Left ventricle myocardium superior (tissue), 1 donor: ENCODE measurements around the gene DPP6. TPM values are rescaled to one million over a fixed set of nuclear protein-coding genes. Genes with fewer than 3 reads are reported as not detected.
"Not testable (repeated sequence)": the region's sequence is repeated elsewhere in the genome, so short reads cannot be mapped to it uniquely, and the experiment has no call there.

Experiments
- ATAC-seq: fragments of 200-7000 bp; cut with Tn5 transposase; one replicate; pipeline ENCODE4 v1.9.1; 2020; ENCODE audit warnings: mild to moderate bottlenecking, moderate library complexity
- DNase-seq: peaks from one replicate; pipeline ENCODE4 v3.0.0-alpha.2; 2020
- intact Hi-C: fragments of 100-400 bp; cut with micrococcal nuclease; formaldehyde crosslinking; loops from one replicate; pipeline ENCODE4 v1.11.0; 2022
- total RNA-seq: library from RNA; stranded (reverse); fragmentation: NEBNext Ultra II Directional; extraction: Animal tissue kit (Norgen Biotek cat#: 25700); gene quantifications from one replicate; pipeline ENCODE4 v1.2.1, GENCODE V29; 2021
- donor health status: DM: no; HTN: yes; CAD: no; lungs with severe emphysema.

Gene DPP6
- total RNA-seq, 1 donor from 2014 or later: not detected

DNA sequence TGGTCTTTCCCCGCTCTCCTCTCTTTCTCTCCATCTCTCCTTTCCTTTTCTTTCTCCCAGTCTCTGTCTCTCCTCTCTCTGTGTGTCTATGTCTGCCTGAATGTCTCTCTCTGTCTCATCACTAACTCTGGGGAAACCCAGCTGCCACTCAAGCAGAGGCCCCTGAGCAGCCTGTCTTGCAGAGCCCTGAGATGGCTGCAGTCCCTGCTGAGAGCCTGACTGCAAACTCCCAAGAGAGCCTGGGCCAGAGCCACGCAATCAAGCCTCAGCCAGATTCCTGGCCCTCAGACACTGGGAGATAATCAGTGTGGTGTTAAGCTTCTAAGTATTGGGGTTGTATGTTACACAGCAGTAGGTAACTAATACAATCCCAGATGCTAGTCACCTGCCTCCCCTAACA, 859.2 kb downstream of the DPP6 start:
- intact Hi-C loops: no loop called here

DNA sequence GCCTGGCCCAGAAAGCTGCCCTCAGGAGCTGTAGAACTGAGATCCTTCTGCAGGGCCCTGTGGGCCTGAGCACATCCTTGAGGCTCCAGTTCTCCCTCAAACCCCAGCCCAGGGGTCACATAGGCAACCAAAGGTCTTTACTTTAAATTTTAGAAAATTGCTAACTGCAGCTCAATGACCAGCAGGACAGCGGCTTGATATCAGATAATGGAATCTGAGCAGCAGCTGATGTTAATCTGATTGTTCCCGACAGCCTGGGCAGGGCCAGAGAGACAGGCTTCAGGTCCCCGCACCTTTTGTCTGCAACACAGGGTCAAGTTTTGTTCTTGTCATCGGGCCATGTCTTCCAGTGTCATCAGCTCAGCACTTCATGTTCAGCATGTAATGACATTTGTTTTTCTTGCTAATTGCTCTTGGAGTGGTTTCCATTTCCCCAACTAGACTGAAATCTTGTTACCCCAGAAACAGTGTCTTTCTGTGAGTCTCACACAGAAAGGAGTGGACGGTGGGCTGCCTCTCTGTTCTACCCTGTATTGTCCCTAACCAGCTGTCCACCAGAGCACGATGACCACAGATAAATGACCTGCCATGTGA, 859.8 kb downstream of the DPP6 start:
- intact Hi-C loops: no loop called here
- no peak for DNase-seq
- no peak for ATAC-seq

More for the DNA sequence above, 859.2 kb downstream of the DPP6 start:
- DNase-seq: no peak
- ATAC-seq: no peak

GRCh38 chr7:154912871-154913637, 860.9 kb downstream of the DPP6 start:
- no peak for ATAC-seq
- DNase-seq: no peak
- intact Hi-C loops: no loop called here

DNA sequence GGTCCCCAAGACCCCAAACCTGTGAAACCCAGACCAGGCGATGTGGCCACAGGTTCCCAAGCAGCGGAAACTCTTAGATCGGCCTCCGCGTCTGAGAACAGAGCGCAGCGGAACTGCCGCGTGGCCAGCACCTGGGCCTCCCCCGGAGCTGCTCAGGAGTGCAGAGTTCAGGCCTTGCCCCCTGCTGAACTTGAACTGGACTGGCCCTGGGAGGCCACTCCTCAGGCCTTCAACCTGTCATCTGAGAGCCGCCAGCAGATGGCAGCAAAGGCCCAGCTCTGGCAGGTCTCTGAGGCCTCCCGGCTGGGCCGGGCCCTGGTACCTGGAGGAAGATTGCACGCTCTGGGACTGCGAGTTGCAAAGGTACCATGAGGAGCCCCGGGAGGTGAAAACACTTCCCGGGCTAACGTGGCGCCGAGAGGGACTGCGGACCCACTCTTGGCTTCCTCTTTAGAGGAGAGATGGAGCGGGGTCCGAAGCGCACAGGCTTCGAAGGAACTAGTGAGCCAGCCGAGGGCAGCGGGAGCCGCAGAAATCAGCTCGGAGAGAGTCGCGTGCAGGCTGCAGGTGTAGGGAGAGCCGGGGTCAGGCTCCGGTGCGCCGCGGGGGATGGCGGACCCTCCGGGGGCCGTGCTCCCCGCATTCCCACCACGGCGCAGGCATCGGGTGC, 861.6 kb downstream of the DPP6 start:
- ATAC-seq (peak; percentile 98), DNase-seq (peak; percentile 95)
- intact Hi-C loops: no loop called here

DNA sequence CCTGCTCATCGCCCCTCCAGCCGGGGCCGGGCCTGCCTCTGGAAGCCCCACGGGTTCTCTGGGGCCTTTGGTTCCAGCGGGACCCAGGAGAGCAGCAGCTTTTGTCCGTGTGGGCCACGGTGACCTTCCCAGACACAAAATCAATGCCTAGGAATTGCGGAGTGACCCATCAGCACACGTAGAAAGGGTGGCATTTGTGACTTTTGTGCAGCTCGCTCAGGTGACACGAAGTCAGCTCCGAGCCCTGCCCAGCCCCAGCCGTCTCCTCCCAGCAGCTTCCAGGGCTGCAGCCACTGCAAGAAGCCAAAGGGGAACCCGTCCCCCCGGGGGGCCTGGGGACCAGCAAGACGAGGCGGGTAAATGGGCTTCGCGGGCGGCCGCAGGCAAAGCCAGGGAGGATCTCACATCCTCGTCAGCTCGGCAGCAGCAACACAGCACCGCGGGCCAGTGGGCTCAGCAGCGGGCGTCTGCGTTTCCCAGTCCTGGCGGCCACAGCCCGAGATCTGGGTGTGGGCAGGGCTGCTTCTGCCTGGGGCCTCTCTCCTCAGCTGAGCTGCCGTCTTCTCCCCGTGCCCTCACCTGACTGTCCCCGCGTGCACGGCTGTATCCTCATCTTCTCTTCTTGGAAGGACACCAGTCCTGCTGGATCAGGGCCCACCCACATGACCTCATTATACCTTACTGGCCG, 862.3 kb downstream of the DPP6 start:
- no peak for DNase-seq
- intact Hi-C loops: no loop called here
- ATAC-seq: no peak

GRCh38 chr7:154914996-154915380, 862.8 kb downstream of the DPP6 start:
- intact Hi-C loops: no loop called here
- no peak for ATAC-seq
- no peak for DNase-seq

- intact Hi-C loops: no loop called here
These were observed 863.4 kb downstream of the DPP6 start for GRCh38 chr7:154915600-154915999.

DNA sequence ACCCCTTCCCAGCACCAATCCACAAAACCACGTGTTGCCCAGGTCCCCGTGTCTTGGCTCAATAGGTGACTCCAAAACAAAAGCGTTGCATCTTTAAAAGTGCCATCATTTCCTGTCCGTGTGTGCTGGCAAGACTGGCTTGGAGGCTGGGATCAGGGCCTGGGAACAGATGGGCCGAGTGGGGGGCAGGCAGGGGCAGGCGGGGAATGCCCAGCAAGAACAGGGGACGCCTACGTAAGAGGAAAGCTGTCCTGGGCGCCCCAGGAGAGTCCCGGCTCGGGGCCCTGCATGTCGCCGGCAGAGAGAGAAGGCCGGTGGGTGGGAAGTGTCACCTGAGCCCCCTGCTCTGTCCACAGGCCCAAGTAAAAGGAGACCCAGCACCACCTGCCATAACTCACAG, 864.2 kb downstream of the DPP6 start:
- DNase-seq: no peak
- intact Hi-C loops: no loop called here
- no peak for ATAC-seq

More at GRCh38 chr7:154915600-154915999, 863.4 kb downstream of the DPP6 start:
- no peak for ATAC-seq
- DNase-seq: no peak

- DNase-seq (no peak), ATAC-seq (no peak)
- intact Hi-C loops: no loop called here
These were observed 864.9 kb downstream of the DPP6 start for GRCh38 chr7:154916856-154917807.

DNA sequence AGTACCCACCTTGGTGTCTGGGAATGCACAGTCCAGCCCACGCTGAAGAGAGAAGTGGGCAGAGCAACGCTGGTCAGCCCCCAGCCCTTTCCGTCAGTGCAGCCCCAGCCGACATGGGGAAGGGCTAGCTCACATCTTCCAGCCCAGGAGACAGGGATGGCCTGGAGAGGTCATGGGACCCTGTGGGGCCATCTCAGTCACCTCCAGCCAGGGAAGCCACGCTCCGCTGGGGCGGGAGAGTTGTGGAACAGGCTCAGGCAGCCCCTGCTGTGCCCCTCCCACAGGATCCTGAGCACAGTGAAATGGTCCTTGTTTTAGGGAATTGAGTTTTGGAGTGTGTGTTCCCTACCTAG, 865.6 kb downstream of the DPP6 start:
- DNase-seq: no peak
- intact Hi-C loops: no loop called here
- no peak for ATAC-seq

DNA sequence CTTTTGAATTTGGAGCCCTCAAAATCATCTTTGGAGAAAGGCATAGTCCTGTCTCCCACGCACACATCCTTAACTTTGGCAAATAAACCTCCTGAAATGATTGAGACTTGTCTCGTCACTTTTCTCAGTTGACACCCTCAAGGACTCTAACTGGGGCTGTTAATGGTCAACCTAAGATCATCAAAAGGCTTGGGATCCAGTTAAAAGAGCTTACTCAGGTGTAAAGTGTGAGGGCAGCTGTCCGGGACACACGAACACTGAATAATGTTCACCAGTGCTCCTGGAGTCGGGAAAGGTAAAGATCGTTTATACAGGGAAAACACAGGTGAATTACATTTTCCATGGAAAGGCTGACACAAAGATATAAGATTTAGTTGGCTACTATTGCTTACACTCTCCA, 866.1 kb downstream of the DPP6 start:
- ATAC-seq (no peak), DNase-seq (no peak)
- intact Hi-C loops: no loop called here

GRCh38 chr7:154918741-154919140, 866.5 kb downstream of the DPP6 start:
- intact Hi-C loops: no loop called here
- ATAC-seq (no peak), DNase-seq (no peak)

DNA sequence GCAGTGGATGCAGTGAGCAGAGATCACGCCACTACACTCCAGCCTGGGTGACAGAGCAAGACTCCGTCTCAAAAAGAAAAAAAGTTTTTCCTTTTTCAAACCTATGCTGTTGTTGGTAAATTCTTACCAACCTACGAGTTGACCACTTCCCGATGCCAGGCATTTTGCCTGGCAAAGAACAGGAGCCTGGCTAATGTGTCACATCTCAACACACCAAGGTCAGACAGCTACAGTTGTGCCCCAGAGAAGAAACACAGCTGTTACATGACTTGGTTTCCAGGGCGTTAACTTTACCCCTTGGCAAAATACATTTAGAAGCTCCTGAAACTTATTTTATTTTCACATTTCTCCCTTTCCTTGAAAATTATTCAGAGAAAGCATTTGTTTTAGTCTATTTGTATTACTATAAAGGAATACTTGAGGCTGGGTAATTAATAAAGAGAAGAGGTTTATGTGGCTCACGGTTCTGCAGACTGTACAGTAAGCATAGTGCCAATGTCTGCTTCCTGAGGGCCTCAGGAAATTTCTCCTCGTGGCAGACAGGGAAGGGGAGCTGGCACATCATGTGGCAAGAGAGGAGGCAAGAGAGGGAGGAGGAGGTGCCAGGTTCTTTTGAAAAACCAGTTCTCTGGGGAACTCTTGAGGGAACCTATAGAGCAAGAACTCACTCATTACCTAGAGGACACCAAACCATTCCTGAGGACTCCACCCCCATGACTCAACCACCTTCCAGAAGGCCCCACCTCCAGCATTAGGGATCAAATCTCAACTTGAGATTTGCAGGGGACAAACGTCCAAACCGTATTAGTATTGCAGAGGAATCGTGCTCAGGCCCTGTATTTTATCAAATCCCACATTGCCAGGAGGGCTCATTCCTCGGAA, 867.4 kb downstream of the DPP6 start:
- ATAC-seq: no peak
- intact Hi-C loops: loop anchor here (10.0 kb wide), 1 partner anchor 425 kb away; no protein-coding TSS in a partner anchor
- no peak for DNase-seq

- ATAC-seq, DNase-seq: not testable (repeated sequence)
- intact Hi-C loops: loop anchor here (10.0 kb wide), 1 partner anchor 422 kb away; no protein-coding TSS in a partner anchor
These were observed 870.3 kb downstream of the DPP6 start for GRCh38 chr7:154922472-154922871.

GRCh38 chr7:154927624-154928125, 875.5 kb downstream of the DPP6 start:
- DNase-seq (peak; percentile 49), ATAC-seq (peak; percentile 92)
- intact Hi-C loops: loop anchor here (10.0 kb wide), 1 partner anchor 417 kb away; no protein-coding TSS in a partner anchor

- DNase-seq (no peak), ATAC-seq (peak; percentile 90)
- intact Hi-C loops: loop anchor here (10.0 kb wide), 1 partner anchor 416 kb away; no protein-coding TSS in a partner anchor
These were observed 876.2 kb downstream of the DPP6 start for GRCh38 chr7:154928136-154929005.
